Measurements from ENCODE around the gene SH3RF2. TPM values are rescaled to one million over a fixed set of nuclear protein-coding genes. Genes with fewer than 3 reads are reported as not detected.

Gene SH3RF2
- polyA plus RNA-seq, 1 experiment: 0.45 TPM

GRCh38 chr5:145938776-145939539 is 2.6 kb downstream of the SH3RF2 start:
- no peak overlapping the region for H3K4me3 ChIP-seq (ENCODE audit: low read depth, low read length)
- H3K36me3 ChIP-seq (ENCODE audit: control insufficient read depth, insufficient read depth, low read length): no peaks in the 10 kb centered on the region
- DNase-seq (ENCODE audit: low read depth): no peak
- peaks cover 6% of the 10 kb centered on the region for H3K27me3 ChIP-seq (ENCODE audit: control insufficient read depth, insufficient read depth, low read length)
- ChIA-PET POLR2A (no interaction called here), CTCF (no interaction called here)
- TF ChIP-seq CTCF (IDR thresholded peaks at IDR 0.05; ENCODE audit: insufficient read depth, low read depth, low read length): no peak

- no peak for TF ChIP-seq CTCF (IDR thresholded peaks at IDR 0.05; ENCODE audit: insufficient read depth, low read depth, low read length)
- Histone ChIP-seq H3K27me3 (ENCODE audit: control insufficient read depth, insufficient read depth, low read length) (peaks cover 6% of the 10 kb centered on the region), H3K36me3 (ENCODE audit: control insufficient read depth, insufficient read depth, low read length) (no peaks in the 10 kb centered on the region), H3K4me3 (ENCODE audit: low read depth, low read length) (no peak overlapping the region)
- DNase-seq (ENCODE audit: low read depth): no peak
- ChIA-PET CTCF (no interaction called here), POLR2A (no interaction called here)
Measured at GRCh38 chr5:145939540-145940065, 3.2 kb downstream of the SH3RF2 start.

GRCh38 chr5:145941096-145941447 is 4.7 kb downstream of the SH3RF2 start:
- H3K4me3 ChIP-seq (ENCODE audit: low read depth, low read length): no peak overlapping the region
- TF ChIP-seq CTCF (IDR thresholded peaks at IDR 0.05; ENCODE audit: insufficient read depth, low read depth, low read length): no peak
- no peak for DNase-seq (ENCODE audit: low read depth)
- ChIA-PET CTCF (interaction anchor here (0.8 kb wide), 1 partner anchor 9 kb away, joined by 3 read pairs; no protein-coding TSS in a partner anchor), POLR2A (no interaction called here)
- H3K36me3 ChIP-seq (ENCODE audit: control insufficient read depth, insufficient read depth, low read length): no peaks in the 10 kb centered on the region
- H3K27me3 ChIP-seq (ENCODE audit: control insufficient read depth, insufficient read depth, low read length): peaks cover 7% of the 10 kb centered on the region

- Histone ChIP-seq H3K36me3 (ENCODE audit: control insufficient read depth, insufficient read depth, low read length) (no peaks in the 10 kb centered on the region), H3K27me3 (ENCODE audit: control insufficient read depth, insufficient read depth, low read length) (peaks cover 7% of the 10 kb centered on the region), H3K4me3 (ENCODE audit: low read depth, low read length) (no peak overlapping the region)
- ChIA-PET CTCF (interaction anchor here (0.6 to 0.8 kb wide), 2 partner anchors 9 to 451 kb away, joined by 3 to 4 read pairs; no protein-coding TSS in a partner anchor), POLR2A (no interaction called here)
- TF ChIP-seq CTCF (IDR thresholded peaks at IDR 0.05; ENCODE audit: insufficient read depth, low read depth, low read length): no peak
- no peak for DNase-seq (ENCODE audit: low read depth)
Measured at GRCh38 chr5:145941448-145942130, 5.2 kb downstream of the SH3RF2 start.

GRCh38 chr5:145942201-145942600 is 5.8 kb downstream of the SH3RF2 start:
- H3K36me3 ChIP-seq (ENCODE audit: control insufficient read depth, insufficient read depth, low read length): no peaks in the 10 kb centered on the region
- H3K4me3 ChIP-seq (ENCODE audit: low read depth, low read length): no peak overlapping the region
- H3K27me3 ChIP-seq (ENCODE audit: control insufficient read depth, insufficient read depth, low read length): peaks cover 7% of the 10 kb centered on the region
- DNase-seq (ENCODE audit: low read depth): no peak
- TF ChIP-seq CTCF (IDR thresholded peaks at IDR 0.05; ENCODE audit: insufficient read depth, low read depth, low read length): no peak
- POLR2A ChIA-PET: no interaction called here
- CTCF ChIA-PET: interaction anchor here (0.6 kb wide), 1 partner anchor 450 kb away, joined by 4 read pairs; no protein-coding TSS in a partner anchor
